Upper lobe of right lung (tissue), 1 donor: Measurements from ENCODE around the gene CTXND1. TPM values are rescaled to one million over a fixed set of nuclear protein-coding genes. Genes with fewer than 3 reads are reported as not detected.

Experiments used
- ATAC-seq: fragments of 200-7000 bp; cut with Tn5 transposase; one replicate; pipeline ENCODE4 v1.9.1; 2020; ENCODE audit warnings: mild to moderate bottlenecking, moderate library complexity
- DNase-seq: peaks from one replicate; pipeline ENCODE4 v3.0.0-alpha.2; 2020
- H3K27ac ChIP-seq: fragments of 200-600 bp; one replicate; pipeline ENCODE4 v1.8.0; 2022
- H3K27me3 ChIP-seq: fragments of 200-600 bp; one replicate; pipeline ENCODE4 v1.8.0; 2022; ENCODE audit warnings: mild to moderate bottlenecking
- H3K36me3 ChIP-seq: fragments of 200-600 bp; one replicate; pipeline ENCODE4 v1.8.0; 2022
- H3K4me1 ChIP-seq: fragments of 200-600 bp; one replicate; pipeline ENCODE4 v1.8.0; 2022
- H3K4me3 ChIP-seq: fragments of 200-600 bp; one replicate; pipeline ENCODE4 v1.8.0; 2022; ENCODE audit warnings: mild to moderate bottlenecking
- H3K9me3 ChIP-seq: fragments of 200-600 bp; one replicate; pipeline ENCODE4 v1.8.0; 2022
- CTCF ChIP-seq: fragments of 200-600 bp; IDR thresholded peaks from one replicate; pipeline ENCODE4 v1.8.0; 2022; ENCODE audit warnings: antibody characterized with exemption
- intact Hi-C: fragments of 100-400 bp; cut with DNase I; formaldehyde crosslinking; loops from one replicate; pipeline ENCODE4 v1.11.0; 2022
- total RNA-seq: library from RNA; stranded (reverse); fragmentation: NEBNext Ultra II Directional; extraction: Animal tissue kit (Norgen Biotek cat#: 25700); gene quantifications from one replicate; pipeline ENCODE4 v1.2.1, GENCODE V29; 2021
- donor health status: DM: no; HTN: yes; CAD: no; lungs with severe emphysema.

The CTXND1 gene
- total RNA-seq, 1 donor from 2014 or later = 1.9 TPM

- Histone ChIP-seq H3K36me3 (no peaks in the 10 kb centered on the region), H3K4me1 (no peaks in the 10 kb centered on the region), H3K9me3 (no peaks in the 10 kb centered on the region), H3K4me3 (no peak overlapping the region), H3K27me3 (no peaks in the 10 kb centered on the region), H3K27ac (no peak overlapping the region)
- DNase-seq (no peak), ATAC-seq (no peak)
- no peak for TF ChIP-seq CTCF
- intact Hi-C loops = no loop called here
Observed at GRCh38 chr15:80288131-80288530, 36.1 kb upstream of the CTXND1 start.

DNA sequence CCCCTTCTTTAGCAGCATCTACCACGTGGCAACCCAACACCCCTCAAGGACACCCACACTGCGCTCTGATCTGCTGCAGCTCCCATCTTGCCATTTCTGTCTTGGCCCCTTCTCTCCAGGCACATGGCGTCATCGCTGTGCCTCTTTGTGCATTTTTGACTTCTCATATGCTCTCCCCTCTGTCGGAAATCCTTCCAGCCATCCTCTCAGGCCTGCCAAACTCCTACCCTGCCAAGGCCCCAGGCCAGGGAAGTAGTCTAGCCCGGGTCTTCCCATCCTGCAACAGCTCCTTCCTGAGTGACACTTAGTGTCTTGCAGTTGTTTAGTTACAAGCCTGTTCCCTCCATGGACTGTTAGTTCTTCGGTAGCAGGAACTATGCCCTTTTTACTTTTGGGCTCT, 34.0 kb upstream of the CTXND1 start:
- no peaks in the 10 kb centered on the region for H3K36me3 ChIP-seq
- H3K4me1 ChIP-seq = no peaks in the 10 kb centered on the region
- H3K4me3 ChIP-seq = no peak overlapping the region
- no peaks in the 10 kb centered on the region for H3K9me3 ChIP-seq
- TF ChIP-seq CTCF = no peak
- H3K27me3 ChIP-seq = no peaks in the 10 kb centered on the region
- no peak overlapping the region for H3K27ac ChIP-seq
- ATAC-seq = no peak
- no peak for DNase-seq
- intact Hi-C loops = no loop called here

- intact Hi-C loops = no loop called here
Observed at GRCh38 chr15:80285379-80285778, 33.4 kb upstream of the CTXND1 start.

DNA sequence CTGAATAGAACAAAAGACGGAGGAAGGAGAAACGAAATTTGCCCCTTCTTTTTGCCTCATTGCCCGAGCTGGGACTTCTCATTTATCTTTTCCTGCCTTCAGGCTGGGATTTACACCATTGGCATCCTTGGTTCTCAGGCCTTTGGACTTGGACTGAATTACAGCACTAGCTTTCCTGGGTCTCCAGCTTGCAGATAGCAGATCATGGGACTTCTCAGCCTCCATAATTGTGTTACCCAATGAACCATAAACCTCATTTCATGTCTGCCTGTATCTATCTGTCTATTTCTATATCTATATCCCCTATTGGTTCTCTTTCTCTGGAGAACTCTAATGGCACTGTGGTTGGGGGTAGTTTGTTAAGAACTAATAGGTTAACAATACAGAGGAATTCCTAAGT, 31.5 kb upstream of the CTXND1 start:
- DNase-seq (no peak), ATAC-seq (no peak)
- Histone ChIP-seq H3K27ac (no peak overlapping the region), H3K9me3 (no peaks in the 10 kb centered on the region), H3K36me3 (no peaks in the 10 kb centered on the region), H3K27me3 (no peaks in the 10 kb centered on the region), H3K4me3 (no peak overlapping the region), H3K4me1 (no peaks in the 10 kb centered on the region)
- no peak for TF ChIP-seq CTCF
- intact Hi-C loops = no loop called here

More at GRCh38 chr15:80285379-80285778, 33.4 kb upstream of the CTXND1 start:
- Histone ChIP-seq H3K36me3 (no peaks in the 10 kb centered on the region), H3K4me3 (no peak overlapping the region), H3K9me3 (no peaks in the 10 kb centered on the region), H3K27me3 (no peaks in the 10 kb centered on the region), H3K4me1 (no peaks in the 10 kb centered on the region), H3K27ac (no peak overlapping the region)
- ATAC-seq (no peak), DNase-seq (no peak)
- TF ChIP-seq CTCF = no peak

GRCh38 chr15:80277147-80277546, 25.1 kb upstream of the CTXND1 start:
- Histone ChIP-seq H3K4me3 (no peak overlapping the region), H3K27ac (no peak overlapping the region), H3K9me3 (no peaks in the 10 kb centered on the region), H3K36me3 (no peaks in the 10 kb centered on the region), H3K27me3 (no peaks in the 10 kb centered on the region), H3K4me1 (no peaks in the 10 kb centered on the region)
- ATAC-seq (no peak), DNase-seq (no peak)
- intact Hi-C loops = no loop called here
- no peak for TF ChIP-seq CTCF

DNA sequence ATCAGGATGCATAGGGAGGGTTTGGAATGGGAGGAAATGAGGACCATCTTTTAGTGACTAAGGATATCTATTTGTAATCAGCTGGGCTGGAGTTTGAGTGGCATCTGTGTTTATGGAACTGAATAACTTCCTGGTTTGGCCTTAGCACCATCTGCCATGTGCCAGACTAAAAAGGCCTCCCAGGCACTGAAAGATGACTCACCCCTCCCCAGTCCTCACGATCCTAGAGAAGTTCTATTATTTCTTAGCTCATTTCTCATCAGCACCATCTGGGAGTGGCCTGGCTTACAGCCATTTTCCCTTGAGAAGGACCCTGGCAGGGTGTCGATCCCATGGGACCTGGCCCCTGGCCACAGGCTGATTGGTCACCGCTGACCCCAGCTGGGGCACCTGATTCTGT, 23.9 kb upstream of the CTXND1 start:
- H3K9me3 ChIP-seq = no peaks in the 10 kb centered on the region
- intact Hi-C loops = no loop called here
- TF ChIP-seq CTCF = no peak
- H3K27ac ChIP-seq = no peak overlapping the region
- H3K27me3 ChIP-seq = no peaks in the 10 kb centered on the region
- no peak for DNase-seq
- no peak overlapping the region for H3K4me3 ChIP-seq
- H3K36me3 ChIP-seq = no peaks in the 10 kb centered on the region
- no peaks in the 10 kb centered on the region for H3K4me1 ChIP-seq
- ATAC-seq = no peak
